Esophagus muscularis mucosa (tissue), 4 donors: ENCODE measurements around the gene AP5B1. TPM values are rescaled to one million over a fixed set of nuclear protein-coding genes. Genes with fewer than 3 reads are reported as not detected.

ENCODE experiments used
- DNase-seq: peaks from one replicate; pipeline ENCODE4 v3.0.0-alpha.2; 2017; ENCODE audit errors: extremely low spot score
- H3K27ac ChIP-seq, 4 donors: fragments of 200-600 bp; sonication (generic); replicated peaks in 1 of 4; 1 replicate in 3 of 4; 2 replicates in 1 of 4; pipeline ENCODE4 v1.5.1; 2016 to 2019; ENCODE audit warnings: mild to moderate bottlenecking in 1 of 4
- H3K27me3 ChIP-seq, 4 donors: fragments of 200-600 bp; sonication (generic); one replicate each; pipeline versions ENCODE4 v1.5.1 to v1.6.0; 2016 to 2019
- H3K36me3 ChIP-seq, 4 donors: fragments of 200-600 bp; sonication (generic); one replicate each; pipeline ENCODE4 v1.5.1; 2016 to 2019
- H3K4me1 ChIP-seq, 4 donors: fragments of 200-600 bp; sonication (generic); one replicate each; pipeline ENCODE4 v1.5.1; 2016 to 2019
- H3K4me3 ChIP-seq, 4 donors: fragments of 200-600 bp; sonication (generic); 1 replicate in 2 of 4; 2 replicates in 2 of 4; pipeline ENCODE4 v1.5.1; 2016 to 2019; ENCODE audit warnings: mild to moderate bottlenecking in 4 of 4, moderate library complexity in 1 of 4
- H3K9me3 ChIP-seq, 4 donors: fragments of 200-600 bp; sonication (generic); 1 replicate in 3 of 4; 2 replicates in 1 of 4; pipeline ENCODE4 v1.5.1; 2016 to 2019
- CTCF ChIP-seq, 3 experiments: fragments of 200-600 bp in 2 of 3; fragments of 450-650 bp in 1 of 3; sonication (generic) in 2 of 3; IDR thresholded peaks; one replicate each; pipeline ENCODE4 v1.5.1; 2017 to 2019; ENCODE audit warnings: antibody characterized with exemption in 3 of 3, mild to moderate bottlenecking in 2 of 3, moderate library complexity in 1 of 3
- EP300 ChIP-seq: sonication (generic); formaldehyde crosslinking; IDR thresholded peaks from one replicate; pipeline ENCODE4 v1.6.1; 2017; ENCODE audit warnings: antibody characterized with exemption
- POLR2A ChIP-seq: fragments of 450-650 bp; IDR thresholded peaks from one replicate; pipeline ENCODE4 v1.6.1; 2017; ENCODE audit warnings: antibody characterized with exemption, moderate library complexity, mild to moderate bottlenecking, low read depth
- POLR2AphosphoS5 ChIP-seq, 2 donors: sonication (generic); formaldehyde crosslinking; IDR thresholded peaks; one replicate each; pipeline ENCODE4 v1.6.1; 2017; ENCODE audit warnings: antibody characterized with exemption in 2 of 2
- WGBS: methylation state at CpG from one replicate; pipeline ENCODE4 v1.1.5; 2018; 5-methylcytosine and 5-hydroxymethylcytosine counted together
- intact Hi-C: fragments of 100-400 bp; cut with DNase I; formaldehyde crosslinking; loops from one replicate; pipeline ENCODE4 v1.15.1; 2023
- total RNA-seq, 4 donors: library from RNA; depleted of rRNA; stranded (reverse); fragments of >200 nt; gene quantifications; one replicate each; pipeline versions ENCODE4 v1.1.0 to v1.2.1, GENCODE V29; 2016

AP5B1 gene
- total RNA-seq, 4 donors from 2014 or later: 15.0 to 28.0 (median 24.2) TPM

GRCh38 chr11:65777241-65777640, 3.5 kb downstream of the AP5B1 start:
- DNase-seq: no peak

GRCh38 chr11:65776710-65777141, 4.0 kb downstream of the AP5B1 start:
- Histone ChIP-seq H3K4me1 (peaks cover 12 to 51% (median 45%) of the 10 kb centered on the region in 4 donors), H3K27me3 (no peaks in the 10 kb centered on the region), H3K36me3 (peaks cover 12 to 34% (median 32%) of the 10 kb centered on the region in 4 donors), H3K9me3 (no peaks in the 10 kb centered on the region), H3K4me3 (no peak overlapping the region), H3K27ac (peak overlapping the region in 1 of 4 donors; percentile 11)
- TF ChIP-seq POLR2A (no peak), EP300 (no peak), POLR2AphosphoS5 (IDR thresholded peaks at IDR 0.05) (no peak), CTCF (IDR thresholded peaks at IDR 0.05) (no peak)
- WGBS: 85% methylated on average over 8 of the region's 8 CpGs
- DNase-seq: peak; percentile 62
- intact Hi-C loops: loop anchor here (5.0 kb wide), 1 partner anchor 59 kb away; no protein-coding TSS in a partner anchor

More at GRCh38 chr11:65777241-65777640, 3.5 kb downstream of the AP5B1 start:
- TF ChIP-seq CTCF (IDR thresholded peaks at IDR 0.05) (no peak), EP300 (no peak), POLR2AphosphoS5 (IDR thresholded peaks at IDR 0.05) (no peak), POLR2A (no peak)
- intact Hi-C loops: loop anchor here (5.0 kb wide), 1 partner anchor 60 kb away; no protein-coding TSS in a partner anchor
- Histone ChIP-seq H3K27me3 (no peaks in the 10 kb centered on the region), H3K4me3 (no peak overlapping the region), H3K9me3 (no peaks in the 10 kb centered on the region), H3K27ac (no peak overlapping the region), H3K36me3 (peaks cover 12 to 34% (median 32%) of the 10 kb centered on the region in 4 donors), H3K4me1 (peaks cover 12 to 52% (median 46%) of the 10 kb centered on the region in 4 donors)
- WGBS: 93% methylated on average over 8 of the region's 8 CpGs

GRCh38 chr11:65776196-65776595, 4.6 kb downstream of the AP5B1 start:
- Histone ChIP-seq H3K4me1 (peaks cover 12 to 46% (median 40%) of the 10 kb centered on the region in 4 donors), H3K9me3 (no peaks in the 10 kb centered on the region), H3K27ac (peak overlapping the region in 3 of 4 donors; percentile 29 to 54 (median 44)), H3K4me3 (no peak overlapping the region), H3K27me3 (no peaks in the 10 kb centered on the region), H3K36me3 (peaks cover 12 to 34% (median 32%) of the 10 kb centered on the region in 4 donors)
- no peak for TF ChIP-seq EP300
- TF ChIP-seq POLR2AphosphoS5 (IDR thresholded peaks at IDR 0.05): peak in 1 of 2 donors; percentile 36
- no peak for TF ChIP-seq CTCF (IDR thresholded peaks at IDR 0.05)
- WGBS: 88% methylated on average over 7 of the region's 8 CpGs
- peak; percentile 91 for DNase-seq
- intact Hi-C loops: loop anchor here (5.0 kb wide), 1 partner anchor 59 kb away; no protein-coding TSS in a partner anchor

GRCh38 chr11:65774525-65775306, 6.1 kb downstream of the AP5B1 start:
- 86% methylated on average over 9 of the region's 9 CpGs for WGBS
- no peaks in the 10 kb centered on the region for H3K27me3 ChIP-seq
- DNase-seq: peak; percentile 75
- H3K4me1 ChIP-seq: peaks cover 10 to 44% (median 33%) of the 10 kb centered on the region in 4 donors
- H3K4me3 ChIP-seq: no peak overlapping the region
- no peak for TF ChIP-seq POLR2AphosphoS5 (IDR thresholded peaks at IDR 0.05)
- TF ChIP-seq POLR2A: no peak
- no peak for TF ChIP-seq EP300
- TF ChIP-seq CTCF (IDR thresholded peaks at IDR 0.05): no peak
- peak overlapping the region in 2 of 4 donors; percentile 40 to 54 for H3K27ac ChIP-seq
- no peaks in the 10 kb centered on the region for H3K9me3 ChIP-seq
- H3K36me3 ChIP-seq: peaks cover 12 to 34% (median 32%) of the 10 kb centered on the region in 4 donors
- intact Hi-C loops: loop anchor here (5.0 kb wide), 1 partner anchor 57 kb away; no protein-coding TSS in a partner anchor
